Keratinocyte (primary cell): Measurements from ENCODE around the gene CLNK.

ENCODE experiments used
- CTCF ChIP-seq, 3 experiments: IDR thresholded peaks in 1 of 3; conservative IDR thresholded peaks in 1 of 3; optimal IDR thresholded peaks in 1 of 3; 2 replicates in 2 of 3; 3 replicates in 1 of 3; pipeline versions ENCODE3 to v1.5.1; 2011; ENCODE audit warnings: low read length in 3 of 3, mild to moderate bottlenecking in 3 of 3, moderate library complexity in 2 of 3, control low read depth in 1 of 3, inconsistent platforms in 1 of 3; ENCODE audit not compliant: insufficient read depth in 2 of 3; ENCODE audit errors: extremely low read depth in 1 of 3
- EZH2 ChIP-seq: IDR thresholded peaks from one replicate; pipeline ENCODE4 v1.6.1; 2012; ENCODE audit warnings: inconsistent platforms, mild to moderate bottlenecking, low read length, moderate library complexity

DNA sequence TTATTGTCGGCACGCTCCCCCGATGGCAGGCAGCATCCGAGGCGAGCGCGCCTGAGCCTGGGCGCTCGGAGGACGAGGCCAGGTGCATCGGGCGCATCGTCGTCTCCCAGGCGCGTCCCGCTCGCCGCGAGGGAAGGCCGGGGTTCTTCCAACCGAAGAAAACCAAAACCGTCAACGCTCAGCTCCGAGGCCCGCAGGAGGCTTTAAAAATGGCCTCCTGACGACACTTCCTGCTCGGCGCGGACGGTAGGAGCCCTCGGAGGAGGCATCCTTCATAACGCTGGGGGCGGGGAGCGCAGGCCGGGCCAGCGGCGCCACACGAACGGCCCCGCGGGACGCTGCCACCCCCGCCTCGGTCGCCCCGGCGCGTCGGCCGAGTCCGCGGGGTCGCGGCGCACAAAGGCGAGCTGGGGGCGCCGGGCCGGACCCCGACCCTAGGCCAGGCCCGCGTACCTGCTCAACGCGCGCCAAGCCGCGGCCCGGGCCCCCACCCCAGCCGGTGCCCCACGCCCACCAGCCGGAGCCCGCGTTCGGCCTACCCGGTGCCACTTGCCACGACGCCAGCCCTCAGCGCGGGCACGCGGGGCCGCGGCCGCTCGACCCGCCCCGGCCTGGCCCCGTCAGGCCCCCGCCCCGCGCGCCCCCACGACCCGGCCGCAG lies 227.8 kb downstream of the CLNK start:
- TF ChIP-seq CTCF (optimal IDR thresholded peaks at IDR 0.05 in 1 of 3, IDR thresholded peaks at IDR 0.05 in 1 of 3, conservative IDR thresholded peaks at IDR 0.05 in 1 of 3; ENCODE audit: extremely low read depth in 1 of 3, insufficient read depth in 2 of 3, low read length in 3 of 3) (no peak), EZH2 (no peak)
